HUES64 (cell line): Measurements from ENCODE around the gene DEF6.
A peak's percentile ranks its signal among the peaks of the same experiment; 100 is the strongest.
"Not testable (repeated sequence)": the region's sequence is repeated elsewhere in the genome, so short reads cannot be mapped to it uniquely, and the experiment has no call there.

Source experiments
- H3K27ac ChIP-seq: 2 replicates; pipeline ENCODE4 v1.7.0; 2013; ENCODE audit warnings: low read depth, low read length, inconsistent platforms
- H3K27me3 ChIP-seq: 2 replicates; pipeline ENCODE4 v1.6.1; 2013; ENCODE audit warnings: mild to moderate bottlenecking, low read length; ENCODE audit not compliant: insufficient read depth
- H3K36me3 ChIP-seq: 2 replicates; pipeline ENCODE4 v1.6.1; 2013; ENCODE audit warnings: mild to moderate bottlenecking, low read length; ENCODE audit not compliant: insufficient read depth
- H3K4me1 ChIP-seq: 2 replicates; pipeline ENCODE4 v1.6.1; 2013; ENCODE audit warnings: mild to moderate bottlenecking, low read length, moderate library complexity; ENCODE audit not compliant: insufficient read depth
- H3K4me3 ChIP-seq: 2 replicates; pipeline ENCODE4 v1.5.1; 2013; ENCODE audit warnings: mild to moderate bottlenecking, low read length, moderate library complexity
- H3K9ac ChIP-seq: 2 replicates; pipeline ENCODE4 v1.6.1; 2013; ENCODE audit warnings: mild to moderate bottlenecking, low read depth, low read length
- H3K9me3 ChIP-seq: 2 replicates; pipeline ENCODE4 v1.6.1; 2013; ENCODE audit warnings: low read depth, low read length; ENCODE audit not compliant: insufficient read depth
- WGBS: fragments of 150-250, 120-280 bp; methylation state at CpG from one replicate; pipeline ENCODE4 v1.1.7; 2013; ENCODE audit warnings: missing lambda C conversion rate; 5-methylcytosine and 5-hydroxymethylcytosine counted together

DEF6 gene

DNA sequence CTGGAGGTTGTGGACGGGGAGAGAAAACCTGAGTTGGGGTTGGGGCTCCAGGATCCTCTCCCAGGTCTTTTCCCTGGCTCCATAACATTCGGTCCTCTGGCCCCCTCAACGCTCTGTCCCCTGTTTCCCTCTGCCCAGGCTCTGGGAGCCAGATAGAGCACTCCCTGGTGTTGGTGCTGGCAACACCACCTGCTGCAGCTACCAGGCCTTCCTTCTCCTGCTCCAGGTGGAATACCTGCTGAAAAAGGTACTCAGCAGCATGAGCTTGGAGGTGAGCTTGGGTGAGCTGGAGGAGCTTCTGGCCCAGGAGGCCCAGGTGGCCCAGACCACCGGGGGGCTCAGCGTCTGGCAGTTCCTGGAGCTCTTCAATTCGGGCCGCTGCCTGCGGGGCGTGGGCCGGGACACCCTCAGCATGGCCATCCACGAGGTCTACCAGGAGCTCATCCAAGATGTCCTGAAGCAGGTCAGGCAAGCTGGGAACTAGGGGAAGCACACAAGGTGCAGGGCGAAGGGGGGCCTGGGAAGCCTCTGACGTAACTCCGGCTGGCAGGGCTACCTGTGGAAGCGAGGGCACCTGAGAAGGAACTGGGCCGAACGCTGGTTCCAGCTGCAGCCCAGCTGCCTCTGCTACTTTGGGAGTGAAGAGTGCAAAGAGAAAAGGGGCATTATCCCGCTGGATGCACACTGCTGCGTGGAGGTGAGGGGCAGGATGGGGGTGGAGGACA lies 14.6 kb downstream of the DEF6 start:
- 92% methylated on average over 19 of the region's 19 CpGs for WGBS
- no peaks in the 10 kb centered on the region for H3K9me3 ChIP-seq
- no peak overlapping the region for H3K9ac ChIP-seq
- H3K27me3 ChIP-seq = peaks cover 15% of the 10 kb centered on the region
- H3K4me3 ChIP-seq = no peak overlapping the region
- no peaks in the 10 kb centered on the region for H3K4me1 ChIP-seq
- no peaks in the 10 kb centered on the region for H3K36me3 ChIP-seq
- H3K27ac ChIP-seq = no peak overlapping the region

DNA sequence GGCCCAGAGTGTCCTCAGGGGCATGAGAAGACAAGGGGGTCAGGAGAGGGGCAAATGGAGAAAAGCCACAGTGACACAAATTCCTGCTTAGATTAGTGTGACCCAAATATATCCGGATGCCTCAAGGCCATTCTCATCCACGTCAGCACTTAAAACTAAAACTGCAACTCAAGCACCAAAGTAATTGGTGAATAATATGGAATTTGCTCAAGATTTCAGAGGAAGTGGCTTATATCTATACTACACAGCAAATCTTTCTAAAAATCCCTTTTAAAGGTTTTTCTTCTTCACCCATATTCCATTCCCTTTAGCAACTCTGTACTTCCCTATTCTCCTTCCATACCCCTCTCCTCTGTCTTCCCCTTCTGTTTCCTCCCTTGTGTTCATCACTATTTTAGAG lies 15.2 kb downstream of the DEF6 start:
- no peak overlapping the region for H3K9ac ChIP-seq
- H3K9me3 ChIP-seq = no peaks in the 10 kb centered on the region
- 0% methylated on average over 1 of the region's 2 CpGs for WGBS
- H3K36me3 ChIP-seq = no peaks in the 10 kb centered on the region
- H3K27ac ChIP-seq = no peak overlapping the region
- peaks cover 20% of the 10 kb centered on the region for H3K27me3 ChIP-seq
- no peaks in the 10 kb centered on the region for H3K4me1 ChIP-seq
- no peak overlapping the region for H3K4me3 ChIP-seq

- Histone ChIP-seq H3K4me3 (peak overlapping the region; percentile 59), H3K27me3 (peaks cover 22% of the 10 kb centered on the region), H3K27ac (no peak overlapping the region), H3K9me3 (no peaks in the 10 kb centered on the region), H3K36me3 (no peaks in the 10 kb centered on the region), H3K4me1 (peaks cover 4% of the 10 kb centered on the region), H3K9ac (peak overlapping the region; percentile 51)
- 19% methylated on average over 28 of the region's 28 CpGs for WGBS
Observed at GRCh38 chr6:35317483-35318195, 20.0 kb downstream of the DEF6 start.

DNA sequence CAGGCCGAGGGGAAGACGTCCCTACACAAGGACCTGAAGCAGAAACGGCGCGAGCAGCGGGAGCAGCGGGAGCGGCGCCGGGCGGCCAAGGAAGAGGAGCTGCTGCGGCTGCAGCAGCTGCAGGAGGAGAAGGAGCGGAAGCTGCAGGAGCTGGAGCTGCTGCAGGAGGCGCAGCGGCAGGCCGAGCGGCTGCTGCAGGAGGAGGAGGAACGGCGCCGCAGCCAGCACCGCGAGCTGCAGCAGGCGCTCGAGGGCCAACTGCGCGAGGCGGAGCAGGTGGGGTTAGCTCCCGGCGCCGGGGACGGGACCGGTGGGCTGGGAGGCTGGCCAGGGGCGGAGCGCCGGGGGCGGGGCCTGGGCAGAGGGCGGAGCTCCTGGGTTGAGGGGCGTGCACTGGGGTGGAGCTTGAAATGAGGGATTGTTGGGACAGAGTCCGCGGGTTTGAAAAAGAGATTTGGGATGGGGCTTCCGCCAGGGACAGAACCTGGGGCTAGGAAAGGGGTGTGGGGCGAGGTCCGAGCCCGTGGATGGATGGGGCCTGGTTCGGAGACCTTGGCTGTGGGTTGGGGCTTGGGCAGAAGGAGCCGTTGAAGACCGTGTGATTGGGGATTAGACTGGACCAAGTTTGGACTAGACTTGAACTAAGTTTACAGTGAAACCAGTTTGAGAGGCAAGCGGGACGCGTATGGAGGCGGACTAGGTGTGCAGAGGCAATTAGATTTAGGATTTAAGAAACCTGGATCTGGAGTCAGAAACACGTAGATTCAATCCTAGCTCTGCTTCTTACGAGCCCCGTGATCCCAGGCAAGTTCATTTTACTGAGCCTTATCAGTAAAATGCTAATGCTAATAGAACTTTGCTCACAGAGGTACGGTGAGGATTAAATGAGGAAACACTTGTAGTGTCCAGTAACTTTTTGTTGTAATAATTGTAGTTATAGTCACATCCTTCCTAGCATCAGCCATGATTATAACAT lies 20.9 kb downstream of the DEF6 start:
- H3K27ac ChIP-seq = no peak overlapping the region
- peak overlapping the region; percentile 59 for H3K4me3 ChIP-seq
- H3K36me3 ChIP-seq = no peaks in the 10 kb centered on the region
- peak overlapping the region; percentile 51 for H3K9ac ChIP-seq
- H3K27me3 ChIP-seq = peaks cover 22% of the 10 kb centered on the region
- H3K4me1 ChIP-seq = peaks cover 4% of the 10 kb centered on the region
- H3K9me3 ChIP-seq = no peaks in the 10 kb centered on the region
- WGBS = 14% methylated on average over 55 of the region's 55 CpGs

DNA sequence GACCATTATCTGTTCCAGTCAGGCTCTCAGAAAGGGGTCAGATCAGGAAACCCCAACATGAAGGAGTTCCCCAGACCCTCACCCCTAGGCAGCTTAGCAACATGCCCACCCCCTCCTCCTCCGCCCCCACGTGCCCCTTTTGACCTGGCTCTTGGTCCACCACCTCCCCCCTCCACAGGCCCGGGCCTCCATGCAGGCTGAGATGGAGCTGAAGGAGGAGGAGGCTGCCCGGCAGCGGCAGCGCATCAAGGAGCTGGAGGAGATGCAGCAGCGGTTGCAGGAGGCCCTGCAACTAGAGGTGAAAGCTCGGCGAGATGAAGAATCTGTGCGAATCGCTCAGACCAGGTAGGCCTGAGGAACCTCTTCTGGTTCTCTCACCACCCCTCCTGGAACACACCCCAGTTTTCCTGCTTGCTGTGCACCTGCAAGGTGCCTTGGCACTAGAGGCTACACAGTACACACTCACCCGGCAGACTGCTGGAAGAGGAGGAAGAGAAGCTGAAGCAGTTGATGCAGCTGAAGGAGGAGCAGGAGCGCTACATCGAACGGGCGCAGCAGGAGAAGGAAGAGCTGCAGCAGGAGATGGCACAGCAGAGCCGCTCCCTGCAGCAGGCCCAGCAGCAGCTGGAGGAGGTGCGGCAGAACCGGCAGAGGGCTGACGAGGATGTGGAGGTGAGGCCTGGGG lies 21.9 kb downstream of the DEF6 start:
- Histone ChIP-seq H3K9me3 (no peaks in the 10 kb centered on the region), H3K4me3 (no peak overlapping the region), H3K4me1 (peaks cover 4% of the 10 kb centered on the region), H3K27me3 (peaks cover 22% of the 10 kb centered on the region), H3K36me3 (no peaks in the 10 kb centered on the region), H3K9ac (no peak overlapping the region), H3K27ac (no peak overlapping the region)
- 92% methylated on average over 18 of the region's 20 CpGs for WGBS

DNA sequence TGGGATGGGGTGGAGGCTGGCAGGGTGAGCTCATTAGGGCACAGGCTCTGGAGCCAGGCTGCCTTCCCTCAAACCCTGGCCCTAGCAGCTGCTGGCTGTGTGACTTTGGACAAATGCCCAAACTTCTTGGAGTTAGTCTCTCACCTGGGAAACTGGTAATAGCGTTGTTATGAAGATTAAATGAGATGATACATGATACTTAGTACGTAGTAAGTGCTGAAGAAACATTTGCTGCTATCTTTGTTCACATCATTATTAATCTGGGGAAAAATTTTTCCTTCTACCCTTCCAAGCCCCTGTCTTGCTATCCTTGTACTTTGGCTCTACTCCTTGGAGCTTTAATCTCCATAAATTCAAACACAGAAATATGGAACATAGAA lies 22.4 kb downstream of the DEF6 start:
- WGBS = 89% methylated on average over 2 of the region's 2 CpGs
- no peaks in the 10 kb centered on the region for H3K36me3 ChIP-seq
- H3K27ac ChIP-seq = no peak overlapping the region
- H3K4me1 ChIP-seq = peaks cover 4% of the 10 kb centered on the region
- peaks cover 22% of the 10 kb centered on the region for H3K27me3 ChIP-seq
- no peak overlapping the region for H3K4me3 ChIP-seq
- no peak overlapping the region for H3K9ac ChIP-seq
- H3K9me3 ChIP-seq = no peaks in the 10 kb centered on the region

DNA sequence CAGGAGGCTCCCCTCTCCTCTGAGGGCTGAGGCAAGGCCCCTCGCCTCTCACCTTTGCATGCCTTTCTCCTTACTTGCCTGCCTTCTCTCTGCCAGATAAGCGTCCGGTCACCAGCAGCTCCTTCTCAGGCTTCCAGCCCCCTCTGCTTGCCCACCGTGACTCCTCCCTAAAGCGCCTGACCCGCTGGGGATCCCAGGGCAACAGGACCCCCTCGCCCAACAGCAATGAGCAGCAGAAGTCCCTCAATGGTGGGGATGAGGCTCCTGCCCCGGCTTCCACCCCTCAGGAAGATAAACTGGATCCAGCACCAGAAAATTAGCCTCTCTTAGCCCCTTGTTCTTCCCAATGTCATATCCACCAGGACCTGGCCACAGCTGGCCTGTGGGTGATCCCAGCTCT lies 23.5 kb downstream of the DEF6 start:
- Histone ChIP-seq H3K27ac (no peak overlapping the region), H3K4me3 (no peak overlapping the region), H3K27me3 (peaks cover 19% of the 10 kb centered on the region), H3K9me3 (no peaks in the 10 kb centered on the region), H3K36me3 (no peaks in the 10 kb centered on the region), H3K9ac (no peak overlapping the region), H3K4me1 (peaks cover 4% of the 10 kb centered on the region)
- 93% methylated on average over 8 of the region's 8 CpGs for WGBS

- H3K4me3 ChIP-seq = no peak overlapping the region
- H3K9me3 ChIP-seq = 0 out of 2 replicates have a peak, but pooled peaks cover 6% of the 10 kb centered on the region
- H3K9ac ChIP-seq = no peak overlapping the region
- 57% methylated on average over 7 of the region's 7 CpGs for WGBS
- H3K27ac ChIP-seq = no peak overlapping the region
- H3K36me3 ChIP-seq = no peaks in the 10 kb centered on the region
- no peaks in the 10 kb centered on the region for H3K27me3 ChIP-seq
- H3K4me1 ChIP-seq = no peaks in the 10 kb centered on the region
Observed at GRCh38 chr6:35327349-35328027, 29.9 kb downstream of the DEF6 start.

DNA sequence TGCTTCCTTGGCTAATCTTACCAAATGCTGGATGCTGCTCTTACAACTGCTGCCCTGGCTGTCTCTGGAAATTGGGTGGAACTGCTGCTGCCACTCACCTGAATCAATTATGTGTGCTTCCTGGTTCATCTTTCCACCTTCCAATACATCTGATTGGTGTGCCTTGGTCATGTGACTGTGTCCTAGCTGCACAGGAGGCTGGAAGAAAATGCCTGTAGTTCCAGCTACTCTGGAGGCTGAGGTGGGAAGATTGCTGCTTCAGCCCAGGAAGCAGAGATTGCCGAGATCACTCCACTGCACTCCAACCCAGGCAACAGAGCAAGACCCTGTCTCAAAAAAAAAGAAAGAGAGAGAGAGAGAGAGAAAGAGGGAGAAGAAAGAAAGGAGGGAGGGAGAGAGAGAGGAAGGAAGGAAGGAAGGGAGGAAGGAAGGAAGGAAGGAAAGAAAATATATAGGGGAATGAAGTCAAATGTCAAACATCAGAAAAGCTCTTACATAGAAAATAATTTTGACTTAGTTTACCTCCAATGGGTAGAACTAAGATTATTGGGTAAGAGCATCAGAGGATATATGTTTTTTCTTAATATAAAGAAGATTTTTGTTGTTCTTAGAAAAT lies 30.6 kb downstream of the DEF6 start:
- H3K4me1 ChIP-seq = no peaks in the 10 kb centered on the region
- no peak overlapping the region for H3K4me3 ChIP-seq
- 100% methylated on average over 1 of the region's 1 CpG for WGBS
- no peak overlapping the region for H3K9ac ChIP-seq
- 0 out of 2 replicates have a peak, but pooled peaks cover 6% of the 10 kb centered on the region for H3K9me3 ChIP-seq
- H3K27me3 ChIP-seq = no peaks in the 10 kb centered on the region
- H3K36me3 ChIP-seq = no peaks in the 10 kb centered on the region
- H3K27ac ChIP-seq = no peak overlapping the region

DNA sequence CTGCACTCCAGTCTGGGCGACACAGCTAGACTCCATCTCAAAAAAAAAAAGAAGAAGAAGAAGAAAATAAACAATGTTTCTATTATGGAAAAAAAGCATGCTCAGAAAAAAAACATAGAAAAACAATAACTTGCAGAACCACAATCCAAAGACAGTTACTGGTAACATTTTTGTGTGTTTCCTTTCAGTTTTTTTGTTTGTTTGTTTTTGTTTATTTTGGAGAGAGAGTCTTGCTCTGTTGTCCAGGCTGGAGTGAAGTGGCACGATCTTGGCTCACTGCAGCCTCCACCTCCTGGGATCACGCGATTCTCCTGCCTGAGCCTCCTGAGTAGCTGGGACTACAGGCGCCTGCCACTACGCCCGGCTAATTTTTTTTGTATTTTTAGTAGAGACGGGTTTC lies 31.3 kb downstream of the DEF6 start:
- WGBS = 96% methylated on average over 8 of the region's 8 CpGs

More for the DNA sequence above, 31.3 kb downstream of the DEF6 start:
- H3K4me3 ChIP-seq, H3K9me3 ChIP-seq, H3K27me3 ChIP-seq, H3K4me1 ChIP-seq, H3K36me3 ChIP-seq, H3K27ac ChIP-seq, H3K9ac ChIP-seq: not testable (repeated sequence)
